Measurements from ENCODE around the gene ANGPT4.

Gene ANGPT4

GRCh38 chr20:940926-941325 is 24.8 kb upstream of the ANGPT4 start:
- H2AFZ ChIP-seq (ENCODE audit: low read depth, low read length) = no peak overlapping the region
- no peak overlapping the region for H3K4me2 ChIP-seq (ENCODE audit: low read length)
- no peaks in the 10 kb centered on the region for H3K36me3 ChIP-seq (replicated peaks; ENCODE audit: low read depth, low read length)
- 0 out of 2 replicates have a peak, but pooled peaks cover 4% of the 10 kb centered on the region for H3K27me3 ChIP-seq (ENCODE audit: low read depth, low read length)
- H4K20me1 ChIP-seq (ENCODE audit: insufficient read depth, low read length) = no peaks in the 10 kb centered on the region
- H3K9me3 ChIP-seq (ENCODE audit: insufficient read depth, low read length) = no peaks in the 10 kb centered on the region
- no peaks in the 10 kb centered on the region for H3K4me1 ChIP-seq (ENCODE audit: low read length)
- no peak overlapping the region for H3K4me3 ChIP-seq (ENCODE audit: low read length)
- no peak overlapping the region for H3K9ac ChIP-seq (ENCODE audit: low read length)
- TF ChIP-seq EZH2phosphoT487 (IDR thresholded peaks at IDR 0.05; ENCODE audit: low read depth) (no peak), CTCF (IDR thresholded peaks at IDR 0.05; ENCODE audit: low read depth, low read length) (no peak)
- no peaks in the 10 kb centered on the region for H3K79me2 ChIP-seq (ENCODE audit: low read length)
- H3K27ac ChIP-seq (ENCODE audit: low read length) = no peak overlapping the region

GRCh38 chr20:939606-940005 is 23.5 kb upstream of the ANGPT4 start:
- Histone ChIP-seq H3K9me3 (ENCODE audit: insufficient read depth, low read length) (no peaks in the 10 kb centered on the region), H2AFZ (ENCODE audit: low read depth, low read length) (no peak overlapping the region), H3K9ac (ENCODE audit: low read length) (no peak overlapping the region), H3K4me2 (ENCODE audit: low read length) (no peak overlapping the region), H3K27ac (ENCODE audit: low read length) (no peak overlapping the region), H3K36me3 (replicated peaks; ENCODE audit: low read depth, low read length) (no peaks in the 10 kb centered on the region), H3K4me3 (ENCODE audit: low read length) (no peak overlapping the region), H4K20me1 (ENCODE audit: insufficient read depth, low read length) (no peaks in the 10 kb centered on the region), H3K79me2 (ENCODE audit: low read length) (no peaks in the 10 kb centered on the region), H3K4me1 (ENCODE audit: low read length) (no peaks in the 10 kb centered on the region), H3K27me3 (ENCODE audit: low read depth, low read length) (0 out of 2 replicates have a peak, but pooled peaks cover 4% of the 10 kb centered on the region)
- TF ChIP-seq CTCF (IDR thresholded peaks at IDR 0.05; ENCODE audit: low read depth, low read length) (no peak), EZH2phosphoT487 (IDR thresholded peaks at IDR 0.05; ENCODE audit: low read depth) (no peak)

- no peak overlapping the region for H2AFZ ChIP-seq (ENCODE audit: low read depth, low read length)
- TF ChIP-seq CTCF (IDR thresholded peaks at IDR 0.05; ENCODE audit: low read depth, low read length) (no peak), EZH2phosphoT487 (IDR thresholded peaks at IDR 0.05; ENCODE audit: low read depth) (no peak)
- no peaks in the 10 kb centered on the region for H3K79me2 ChIP-seq (ENCODE audit: low read length)
- peaks cover 7% of the 10 kb centered on the region; the same call in 1 of the 2 replicates for H3K27me3 ChIP-seq (ENCODE audit: low read depth, low read length)
- H3K36me3 ChIP-seq (replicated peaks; ENCODE audit: low read depth, low read length) = no peaks in the 10 kb centered on the region
- peaks cover 27% of the 10 kb centered on the region for H3K9me3 ChIP-seq (ENCODE audit: insufficient read depth, low read length)
- no peak overlapping the region for H3K27ac ChIP-seq (ENCODE audit: low read length)
- no peak overlapping the region for H3K4me3 ChIP-seq (ENCODE audit: low read length)
- H3K4me1 ChIP-seq (ENCODE audit: low read length) = no peaks in the 10 kb centered on the region
- no peak overlapping the region for H3K4me2 ChIP-seq (ENCODE audit: low read length)
- H3K9ac ChIP-seq (ENCODE audit: low read length) = no peak overlapping the region
- no peaks in the 10 kb centered on the region for H4K20me1 ChIP-seq (ENCODE audit: insufficient read depth, low read length)
Measured at GRCh38 chr20:934186-934840, 18.2 kb upstream of the ANGPT4 start.

- Histone ChIP-seq H4K20me1 (ENCODE audit: insufficient read depth, low read length) (no peaks in the 10 kb centered on the region), H3K4me1 (ENCODE audit: low read length) (no peaks in the 10 kb centered on the region), H3K79me2 (ENCODE audit: low read length) (no peaks in the 10 kb centered on the region), H3K27me3 (ENCODE audit: low read depth, low read length) (peaks cover 8% of the 10 kb centered on the region; the same call in 1 of the 2 replicates), H3K9me3 (ENCODE audit: insufficient read depth, low read length) (peaks cover 27% of the 10 kb centered on the region), H3K9ac (ENCODE audit: low read length) (no peak overlapping the region), H3K36me3 (replicated peaks; ENCODE audit: low read depth, low read length) (no peaks in the 10 kb centered on the region), H3K4me3 (ENCODE audit: low read length) (no peak overlapping the region), H3K27ac (ENCODE audit: low read length) (no peak overlapping the region), H3K4me2 (ENCODE audit: low read length) (no peak overlapping the region), H2AFZ (ENCODE audit: low read depth, low read length) (no peak overlapping the region)
- TF ChIP-seq EZH2phosphoT487 (IDR thresholded peaks at IDR 0.05; ENCODE audit: low read depth) (no peak), CTCF (IDR thresholded peaks at IDR 0.05; ENCODE audit: low read depth, low read length) (no peak)
Measured at GRCh38 chr20:933029-933428, 16.9 kb upstream of the ANGPT4 start.
